Stimulated activated naive B cell treated with anti-CD40 and anti-IgM and Interleukin-4, amounts not matched to agents 10 μg/mL and 1 μg/mL and 100 μg/mL, for 72 hours (primary cell): ENCODE results near the gene E2F4.

Experiments used
- ATAC-seq, 2 donors: fragments of 150-1000 bp; cut with Tn5 transposase; replicated peaks; 2 replicates each; pipeline ENCODE4 v1.10.0; 2021; ENCODE audit warnings: moderate library complexity in 1 of 2
- DNase-seq: peaks from one replicate; pipeline ENCODE4 v3.0.0; 2021
- H3K27ac Mint-ChIP-seq: one replicate; pipeline ENCODE4 v1.8.0; 2022; ENCODE audit warnings: mild to moderate bottlenecking, mixed read lengths
- H3K27me3 Mint-ChIP-seq, 2 donors: one replicate each; pipeline ENCODE4 v1.8.0; 2022; ENCODE audit warnings: mixed read lengths in 2 of 2
- H3K36me3 Mint-ChIP-seq, 2 donors: one replicate each; pipeline ENCODE4 v1.8.0; 2022; ENCODE audit warnings: mixed read lengths in 2 of 2, mild to moderate bottlenecking in 1 of 2
- H3K4me1 Mint-ChIP-seq, 2 donors: one replicate each; pipeline ENCODE4 v1.8.0; 2022; ENCODE audit warnings: mixed read lengths in 2 of 2, mild to moderate bottlenecking in 1 of 2
- H3K4me3 Mint-ChIP-seq, 2 donors: one replicate each; pipeline ENCODE4 v1.8.0; 2022; ENCODE audit warnings: mild to moderate bottlenecking in 2 of 2, mixed read lengths in 2 of 2, moderate library complexity in 1 of 2
- H3K9me3 Mint-ChIP-seq, 2 donors: one replicate each; pipeline ENCODE4 v1.8.0; 2022; ENCODE audit warnings: mixed read lengths in 2 of 2, mild to moderate bottlenecking in 1 of 2

The E2F4 gene

GRCh38 chr16:67177743-67178699 is 13.9 kb upstream of the E2F4 start:
- DNase-seq (no peak), ATAC-seq (peak; percentile 52 to 59)
- Mint-ChIP-seq H3K36me3 (peaks cover 3 to 4% of the 10 kb centered on the region in 2 donors), H3K27me3 (peaks cover 46 to 59% of the 10 kb centered on the region in 2 donors), H3K4me1 (peaks cover 19 to 34% of the 10 kb centered on the region in 2 donors), H3K27ac (no peak overlapping the region), H3K9me3 (no peaks in the 10 kb centered on the region), H3K4me3 (peak overlapping the region; percentile 52 to 62)

- H3K9me3 Mint-ChIP-seq, result no peaks in the 10 kb centered on the region
- H3K27me3 Mint-ChIP-seq, result peaks cover 34 to 45% of the 10 kb centered on the region in 2 donors
- H3K4me1 Mint-ChIP-seq, result peaks cover 7 to 20% of the 10 kb centered on the region in 2 donors
- H3K4me3 Mint-ChIP-seq, result no peak overlapping the region
- peaks cover 3 to 4% of the 10 kb centered on the region in 2 donors for H3K36me3 Mint-ChIP-seq
- DNase-seq (no peak), ATAC-seq (no peak)
- H3K27ac Mint-ChIP-seq, result no peak overlapping the region
Measured at GRCh38 chr16:67179421-67180080, 12.4 kb upstream of the E2F4 start.

- no peaks in the 10 kb centered on the region for H3K9me3 Mint-ChIP-seq
- peaks cover 3 to 4% of the 10 kb centered on the region in 2 donors for H3K36me3 Mint-ChIP-seq
Measured at GRCh38 chr16:67180166-67180565, 11.8 kb upstream of the E2F4 start.

GRCh38 chr16:67181346-67181745 is 10.6 kb upstream of the E2F4 start:
- Mint-ChIP-seq H3K36me3 (peaks cover 3 to 4% of the 10 kb centered on the region in 2 donors), H3K27me3 (peaks cover 34 to 39% of the 10 kb centered on the region in 2 donors), H3K4me1 (peaks cover 18 to 31% of the 10 kb centered on the region in 2 donors), H3K9me3 (no peaks in the 10 kb centered on the region), H3K27ac (no peak overlapping the region), H3K4me3 (no peak overlapping the region)
- ATAC-seq, result no peak
- DNase-seq, result no peak

More at GRCh38 chr16:67180166-67180565, 11.8 kb upstream of the E2F4 start:
- Mint-ChIP-seq H3K27me3 (peaks cover 35 to 46% of the 10 kb centered on the region in 2 donors), H3K4me3 (no peak overlapping the region), H3K27ac (no peak overlapping the region), H3K4me1 (peaks cover 13 to 25% of the 10 kb centered on the region in 2 donors)
- ATAC-seq, result no peak
- no peak for DNase-seq

GRCh38 chr16:67182288-67182687 is 9.7 kb upstream of the E2F4 start:
- ATAC-seq (no peak), DNase-seq (no peak)
- peaks cover 18 to 31% of the 10 kb centered on the region in 2 donors for H3K4me1 Mint-ChIP-seq
- H3K9me3 Mint-ChIP-seq, result no peaks in the 10 kb centered on the region
- no peak overlapping the region for H3K27ac Mint-ChIP-seq
- peaks cover 31 to 39% of the 10 kb centered on the region in 2 donors for H3K27me3 Mint-ChIP-seq
- H3K36me3 Mint-ChIP-seq, result peaks cover 3 to 4% of the 10 kb centered on the region in 2 donors
- H3K4me3 Mint-ChIP-seq, result no peak overlapping the region

GRCh38 chr16:67183284-67183626 is 8.7 kb upstream of the E2F4 start:
- no peak overlapping the region for H3K27ac Mint-ChIP-seq
- no peaks in the 10 kb centered on the region for H3K9me3 Mint-ChIP-seq
- H3K4me3 Mint-ChIP-seq, result no peak overlapping the region
- peaks cover 3 to 4% of the 10 kb centered on the region in 2 donors for H3K36me3 Mint-ChIP-seq
- ATAC-seq (no peak), DNase-seq (no peak)
- peaks cover 12 to 21% of the 10 kb centered on the region in 2 donors for H3K4me1 Mint-ChIP-seq
- H3K27me3 Mint-ChIP-seq, result peaks cover 21 to 34% of the 10 kb centered on the region in 2 donors

GRCh38 chr16:67183627-67184452 is 8.1 kb upstream of the E2F4 start, which contains the start of gene MATCAP1:
Gene MATCAP1, minus strand, starts transcription at chr16:67183963. Its CDS starts 3,353 bp downstream, at chr16:67180610.
- Mint-ChIP-seq H3K4me3 (peak within 1 kb of the TSS in 1 of 2 donors; percentile 88), H3K36me3 (peaks cover 3% of the 10 kb centered on the region in 2 donors), H3K27me3 (peaks cover 15 to 28% of the 10 kb centered on the region in 2 donors), H3K27ac (no peak within 1 kb of the TSS), H3K9me3 (no peaks in the 10 kb centered on the region), H3K4me1 (peaks cover 12 to 15% of the 10 kb centered on the region in 2 donors)
- DNase-seq (peak; percentile 91), ATAC-seq (peak; percentile 96 to 97)

- Mint-ChIP-seq H3K27ac (no peak overlapping the region), H3K36me3 (no peaks in the 10 kb centered on the region), H3K4me1 (peaks cover 12 to 14% of the 10 kb centered on the region in 2 donors), H3K27me3 (peaks cover 11 to 21% of the 10 kb centered on the region in 2 donors), H3K4me3 (peak overlapping the region in 1 of 2 donors; percentile 88), H3K9me3 (no peaks in the 10 kb centered on the region)
- DNase-seq (no peak), ATAC-seq (peak; percentile 4 to 8)
Measured at GRCh38 chr16:67184453-67184994, 7.4 kb upstream of the E2F4 start.

GRCh38 chr16:67184995-67185650 is 6.8 kb upstream of the E2F4 start:
- ATAC-seq (peak; percentile 40 to 48), DNase-seq (peak; percentile 76)
- H3K4me1 Mint-ChIP-seq, result peaks cover 12 to 14% of the 10 kb centered on the region in 2 donors
- peaks cover 11 to 20% of the 10 kb centered on the region in 2 donors for H3K27me3 Mint-ChIP-seq
- H3K9me3 Mint-ChIP-seq, result no peaks in the 10 kb centered on the region
- H3K4me3 Mint-ChIP-seq, result peak overlapping the region in 1 of 2 donors; percentile 88
- H3K27ac Mint-ChIP-seq, result peak overlapping the region; percentile 81
- no peaks in the 10 kb centered on the region for H3K36me3 Mint-ChIP-seq

GRCh38 chr16:67185651-67186134 is 6.3 kb upstream of the E2F4 start:
- Mint-ChIP-seq H3K27me3 (peaks cover 11 to 20% of the 10 kb centered on the region in 2 donors), H3K27ac (no peak overlapping the region), H3K36me3 (no peaks in the 10 kb centered on the region), H3K4me1 (peaks cover 12 to 14% of the 10 kb centered on the region in 2 donors), H3K9me3 (no peaks in the 10 kb centered on the region), H3K4me3 (no peak overlapping the region)
- ATAC-seq (no peak), DNase-seq (no peak)

- H3K4me1 Mint-ChIP-seq, result peaks cover 14 to 19% of the 10 kb centered on the region in 2 donors
- DNase-seq, result no peak
- no peaks in the 10 kb centered on the region for H3K36me3 Mint-ChIP-seq
- H3K27ac Mint-ChIP-seq, result no peak overlapping the region
- H3K27me3 Mint-ChIP-seq, result peaks cover 11 to 20% of the 10 kb centered on the region in 2 donors
- no peak overlapping the region for H3K4me3 Mint-ChIP-seq
- ATAC-seq, result no peak
- no peaks in the 10 kb centered on the region for H3K9me3 Mint-ChIP-seq
Measured at GRCh38 chr16:67186550-67186950, 5.4 kb upstream of the E2F4 start.

GRCh38 chr16:67187175-67187890 is 4.6 kb upstream of the E2F4 start:
- H3K4me1 Mint-ChIP-seq, result peaks cover 17 to 24% of the 10 kb centered on the region in 2 donors
- peaks cover 11 to 20% of the 10 kb centered on the region in 2 donors for H3K27me3 Mint-ChIP-seq
- H3K9me3 Mint-ChIP-seq, result no peaks in the 10 kb centered on the region
- peaks cover 0 to 3% of the 10 kb centered on the region in 2 donors for H3K36me3 Mint-ChIP-seq
- DNase-seq, result no peak
- ATAC-seq, result no peak
- H3K4me3 Mint-ChIP-seq, result no peak overlapping the region
- no peak overlapping the region for H3K27ac Mint-ChIP-seq
